Dermis blood vessel endothelial cell (primary cell): ENCODE results near the gene C4B. TPM values are rescaled to one million over a fixed set of nuclear protein-coding genes. Genes with fewer than 3 reads are reported as not detected.
A peak's percentile ranks its signal among the peaks of the same experiment; 100 is the strongest.
"Not testable (repeated sequence)": the region's sequence is repeated elsewhere in the genome, so short reads cannot be mapped to it uniquely, and the experiment has no call there.

ENCODE experiments used
- DNase-seq: peaks from one replicate; pipeline ENCODE4 v3.0.0; 2010
- total RNA-seq: library from RNA; depleted of rRNA; stranded (reverse); fragments of >200 nt; gene quantifications from 2 replicates; pipeline ENCODE4 v1.2.3, GENCODE V29; 2014

C4B gene
- 1.2 and 2.6 TPM in 2 replicates for total RNA-seq

- DNase-seq = not testable (repeated sequence)
These were observed at the start of gene C4B for GRCh38 chr6:32014547-32014946. TSS of gene C4B (plus strand) at chr6:32014795. CDS start at chr6:32014846, 51 bp downstream.

GRCh38 chr6:31965700-31966099 lies 48.9 kb upstream of the C4B start:
- no peak for DNase-seq

- DNase-seq = no peak
These were observed 48.1 kb upstream of the C4B start for GRCh38 chr6:31966506-31966905.

GRCh38 chr6:31966997-31967925 lies 47.3 kb upstream of the C4B start:
- no peak for DNase-seq

GRCh38 chr6:31967926-31968320 lies 46.7 kb upstream of the C4B start:
- DNase-seq = no peak

- DNase-seq = no peak
These were observed 46.3 kb upstream of the C4B start for GRCh38 chr6:31968326-31968725.

GRCh38 chr6:31968791-31969711 lies 45.5 kb upstream of the C4B start:
- DNase-seq = no peak

GRCh38 chr6:31969712-31970603 lies 44.6 kb upstream of the C4B start:
- no peak for DNase-seq

- no peak for DNase-seq
These were observed 43.9 kb upstream of the C4B start for GRCh38 chr6:31970604-31971271.

- no peak for DNase-seq
These were observed 43.2 kb upstream of the C4B start for GRCh38 chr6:31971279-31971992.

GRCh38 chr6:31971993-31972708 lies 42.4 kb upstream of the C4B start, which contains the start of gene DXO:
TSS of gene DXO (minus strand) at chr6:31972138. CDS start at chr6:31971675, 463 bp downstream.
- DNase-seq = peak; percentile 99

- DNase-seq = peak; percentile 49
These were observed 41.8 kb upstream of the C4B start for GRCh38 chr6:31972709-31973350.

GRCh38 chr6:31976065-31976464 lies 38.5 kb upstream of the C4B start:
- DNase-seq = not testable (repeated sequence)

GRCh38 chr6:31977816-31978431 lies 36.7 kb upstream of the C4B start:
- DNase-seq = no peak

GRCh38 chr6:31978831-31979230 lies 35.8 kb upstream of the C4B start:
- no peak for DNase-seq

GRCh38 chr6:31979238-31979898 lies 35.2 kb upstream of the C4B start:
- DNase-seq = no peak

- not testable (repeated sequence) for DNase-seq
These were observed 34.3 kb upstream of the C4B start for GRCh38 chr6:31980195-31980876.

- DNase-seq = not testable (repeated sequence)
These were observed 33.6 kb upstream of the C4B start for GRCh38 chr6:31980998-31981397.
